ENCODE results near the gene P2RY13.

The P2RY13 gene

DNA sequence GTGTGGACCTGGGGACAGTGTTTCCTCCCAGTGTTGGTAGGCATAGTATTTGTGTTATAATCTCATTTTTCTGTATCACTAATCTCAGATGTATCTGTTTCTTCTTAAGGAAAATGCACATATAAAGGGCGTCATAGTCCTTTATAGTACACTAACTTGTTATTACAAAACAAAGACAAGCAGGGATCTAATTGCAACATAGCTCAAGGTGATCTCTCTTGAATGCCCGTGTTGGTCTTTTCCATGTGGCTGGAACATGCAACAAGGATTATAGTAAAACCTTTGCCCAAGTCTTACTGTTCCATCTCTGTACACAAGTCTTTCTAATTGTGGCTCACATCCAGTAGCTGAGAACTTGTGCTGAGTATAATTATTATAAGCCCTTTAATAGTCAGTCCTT is 9.2 kb downstream of the P2RY13 start:
- no peak for DNase-seq (ENCODE audit: low spot score)

DNA sequence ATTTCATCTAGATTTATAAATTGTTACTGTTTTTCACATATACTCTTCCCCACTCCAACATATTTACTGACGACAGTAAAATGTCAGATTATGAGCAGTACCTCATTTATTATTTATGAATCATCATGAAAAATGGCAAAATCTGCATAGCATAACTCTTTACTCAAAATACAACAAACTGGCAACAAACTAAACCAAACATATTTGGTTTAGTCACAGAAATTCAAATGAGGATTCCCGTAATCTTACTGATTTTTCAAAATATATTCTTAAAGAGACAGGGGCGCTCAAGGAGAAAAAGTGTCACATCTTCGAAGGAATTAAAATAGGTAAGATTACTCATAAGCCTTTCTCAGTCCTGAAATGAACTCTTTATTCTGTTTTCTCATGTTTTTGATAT is 9.7 kb downstream of the P2RY13 start:
- peak; percentile 5 for DNase-seq (ENCODE audit: low spot score)

- DNase-seq (ENCODE audit: low spot score) = no peak
Observed at GRCh38 chr3:151318991-151319390, 10.4 kb downstream of the P2RY13 start.

GRCh38 chr3:151318313-151318712 is 11.0 kb downstream of the P2RY13 start:
- peak; percentile 12 for DNase-seq (ENCODE audit: low spot score)

GRCh38 chr3:151316267-151316991 is 12.9 kb downstream of the P2RY13 start, which contains the start of gene GPR87:
TSS of gene GPR87 (minus strand) at chr3:151316820. CDS start at chr3:151300100, 16,720 bp downstream.
- no peak for DNase-seq (ENCODE audit: low spot score)

GRCh38 chr3:151315846-151316245 is 13.5 kb downstream of the P2RY13 start:
- no peak for DNase-seq (ENCODE audit: low spot score)

GRCh38 chr3:151315136-151315535 is 14.2 kb downstream of the P2RY13 start:
- peak; percentile 27 for DNase-seq (ENCODE audit: low spot score)

DNA sequence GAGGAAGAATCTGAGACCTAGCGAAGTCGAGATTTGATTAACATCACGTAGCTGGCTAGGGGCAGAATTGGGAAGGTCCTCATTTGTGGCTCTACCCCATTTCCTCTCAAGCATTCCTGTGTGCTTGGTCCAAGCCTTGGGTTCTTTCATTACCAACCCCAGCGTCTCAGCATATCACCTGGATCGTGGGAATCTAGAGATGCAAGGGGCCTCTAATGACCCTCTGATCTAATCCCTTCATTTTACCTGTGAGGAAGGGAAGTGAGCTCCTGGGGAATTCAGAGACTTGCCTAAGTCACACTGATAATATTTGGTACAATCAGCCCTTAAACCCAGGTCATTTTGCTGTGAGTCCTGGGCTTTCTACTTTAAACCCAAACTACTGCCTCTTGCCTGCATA is 14.8 kb downstream of the P2RY13 start:
- no peak for DNase-seq (ENCODE audit: low spot score)

DNA sequence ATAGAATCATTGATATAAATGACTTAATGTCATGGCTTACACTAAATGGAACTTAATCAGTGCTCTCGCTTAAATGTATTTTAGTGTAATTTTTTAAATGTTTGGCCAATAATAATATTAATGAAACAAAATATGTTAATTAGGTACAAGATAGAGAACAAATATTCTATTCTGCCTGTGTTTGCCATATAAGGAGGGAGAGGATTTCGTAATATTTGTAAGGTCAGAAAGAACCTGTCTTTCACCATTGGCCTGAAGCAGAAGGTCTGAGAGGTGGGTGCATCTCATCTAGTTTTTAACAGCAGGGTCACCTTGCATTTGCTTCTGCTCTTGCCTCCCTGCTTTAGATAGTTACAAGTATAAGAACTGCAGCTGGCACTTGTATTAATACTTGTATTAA is 15.2 kb downstream of the P2RY13 start:
- no peak for DNase-seq (ENCODE audit: low spot score)

DNA sequence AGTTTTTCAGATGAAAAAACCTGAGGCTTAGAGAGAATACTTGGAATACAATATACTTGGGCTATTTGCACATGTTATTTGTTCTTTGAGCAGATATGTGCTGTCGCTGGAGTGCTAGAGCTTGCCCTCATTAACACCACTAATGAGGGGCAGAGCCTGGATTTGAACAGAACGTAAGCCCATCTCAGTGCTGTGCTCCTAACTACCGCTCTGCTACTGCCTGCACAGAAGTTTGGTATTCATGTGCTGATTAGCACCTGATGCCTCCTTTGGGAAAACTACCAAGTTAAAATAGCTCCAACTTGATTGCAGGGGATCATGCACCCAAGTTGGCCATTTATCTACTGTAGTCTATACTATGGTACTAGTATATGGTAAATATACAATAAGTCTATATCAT is 16.4 kb downstream of the P2RY13 start:
- no peak for DNase-seq (ENCODE audit: low spot score)

DNA sequence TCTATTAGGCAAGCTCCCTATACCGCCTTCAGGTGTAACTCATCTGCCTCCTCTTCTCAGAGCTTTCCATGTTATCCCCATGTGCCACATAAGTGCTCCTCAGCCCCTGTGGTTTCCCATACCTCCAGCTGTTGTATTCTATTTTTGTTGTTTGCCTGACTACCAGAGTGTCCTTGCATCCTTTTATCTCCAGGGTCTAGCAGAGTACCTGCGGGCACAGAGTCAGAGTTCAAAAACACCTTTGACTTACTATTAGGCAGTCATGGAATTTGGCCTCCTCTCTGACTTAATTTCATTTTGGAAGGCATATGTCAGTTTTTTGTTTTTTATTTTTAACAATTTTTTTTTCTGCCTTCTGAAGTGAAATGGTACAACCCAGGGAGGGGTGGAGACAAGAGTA is 19.8 kb downstream of the P2RY13 start:
- DNase-seq (ENCODE audit: low spot score) = no peak

- peak; percentile 11 for DNase-seq (ENCODE audit: low spot score)
Observed at GRCh38 chr3:151307583-151308488, 21.5 kb downstream of the P2RY13 start.

GRCh38 chr3:151307131-151307530 is 22.2 kb downstream of the P2RY13 start:
- no peak for DNase-seq (ENCODE audit: low spot score)

- DNase-seq (ENCODE audit: low spot score) = no peak
Observed at GRCh38 chr3:151306168-151306810, 23.1 kb downstream of the P2RY13 start.

- DNase-seq (ENCODE audit: low spot score) = peak; percentile 11
Observed at GRCh38 chr3:151305775-151306151, 23.6 kb downstream of the P2RY13 start.

GRCh38 chr3:151305060-151305774 is 24.1 kb downstream of the P2RY13 start:
- peak; percentile 94 for DNase-seq (ENCODE audit: low spot score)

- no peak for DNase-seq (ENCODE audit: low spot score)
Observed at GRCh38 chr3:151303751-151304150, 25.6 kb downstream of the P2RY13 start.

- peak; percentile 47 for DNase-seq (ENCODE audit: low spot score)
Observed at GRCh38 chr3:151301787-151302186, 27.6 kb downstream of the P2RY13 start.

GRCh38 chr3:151300539-151300938 is 28.8 kb downstream of the P2RY13 start:
- no peak for DNase-seq (ENCODE audit: low spot score)

GRCh38 chr3:151299006-151299405 is 30.3 kb downstream of the P2RY13 start:
- DNase-seq (ENCODE audit: low spot score) = no peak

- no peak for DNase-seq (ENCODE audit: low spot score)
Observed at GRCh38 chr3:151297429-151297828, 31.9 kb downstream of the P2RY13 start.

DNA sequence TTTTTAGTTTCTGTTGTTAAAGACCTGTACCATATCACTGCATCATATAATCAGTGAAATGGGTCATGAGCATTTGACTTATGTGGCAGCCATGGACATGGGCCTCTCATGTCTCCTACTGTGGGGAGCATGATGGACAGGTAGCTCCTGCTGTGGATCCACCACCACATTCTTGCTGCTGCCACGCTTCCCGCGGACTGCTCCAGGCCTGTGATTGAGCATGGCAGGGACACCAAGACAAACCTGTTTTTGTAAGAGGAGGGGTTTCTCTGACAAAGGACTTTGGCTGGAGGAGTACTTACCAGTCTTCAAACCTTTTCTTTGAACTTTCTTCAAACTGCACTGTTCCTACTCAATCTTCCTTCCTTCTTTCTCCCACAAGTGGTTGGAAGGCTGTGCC is 33.1 kb downstream of the P2RY13 start:
- DNase-seq (ENCODE audit: low spot score) = no peak

Data from AG08395 (cell line).